ENCODE measurements around the gene UBR3.
"Not testable (repeated sequence)": the region's sequence is repeated elsewhere in the genome, so short reads cannot be mapped to it uniquely, and the experiment has no call there.

The UBR3 gene, protein sequence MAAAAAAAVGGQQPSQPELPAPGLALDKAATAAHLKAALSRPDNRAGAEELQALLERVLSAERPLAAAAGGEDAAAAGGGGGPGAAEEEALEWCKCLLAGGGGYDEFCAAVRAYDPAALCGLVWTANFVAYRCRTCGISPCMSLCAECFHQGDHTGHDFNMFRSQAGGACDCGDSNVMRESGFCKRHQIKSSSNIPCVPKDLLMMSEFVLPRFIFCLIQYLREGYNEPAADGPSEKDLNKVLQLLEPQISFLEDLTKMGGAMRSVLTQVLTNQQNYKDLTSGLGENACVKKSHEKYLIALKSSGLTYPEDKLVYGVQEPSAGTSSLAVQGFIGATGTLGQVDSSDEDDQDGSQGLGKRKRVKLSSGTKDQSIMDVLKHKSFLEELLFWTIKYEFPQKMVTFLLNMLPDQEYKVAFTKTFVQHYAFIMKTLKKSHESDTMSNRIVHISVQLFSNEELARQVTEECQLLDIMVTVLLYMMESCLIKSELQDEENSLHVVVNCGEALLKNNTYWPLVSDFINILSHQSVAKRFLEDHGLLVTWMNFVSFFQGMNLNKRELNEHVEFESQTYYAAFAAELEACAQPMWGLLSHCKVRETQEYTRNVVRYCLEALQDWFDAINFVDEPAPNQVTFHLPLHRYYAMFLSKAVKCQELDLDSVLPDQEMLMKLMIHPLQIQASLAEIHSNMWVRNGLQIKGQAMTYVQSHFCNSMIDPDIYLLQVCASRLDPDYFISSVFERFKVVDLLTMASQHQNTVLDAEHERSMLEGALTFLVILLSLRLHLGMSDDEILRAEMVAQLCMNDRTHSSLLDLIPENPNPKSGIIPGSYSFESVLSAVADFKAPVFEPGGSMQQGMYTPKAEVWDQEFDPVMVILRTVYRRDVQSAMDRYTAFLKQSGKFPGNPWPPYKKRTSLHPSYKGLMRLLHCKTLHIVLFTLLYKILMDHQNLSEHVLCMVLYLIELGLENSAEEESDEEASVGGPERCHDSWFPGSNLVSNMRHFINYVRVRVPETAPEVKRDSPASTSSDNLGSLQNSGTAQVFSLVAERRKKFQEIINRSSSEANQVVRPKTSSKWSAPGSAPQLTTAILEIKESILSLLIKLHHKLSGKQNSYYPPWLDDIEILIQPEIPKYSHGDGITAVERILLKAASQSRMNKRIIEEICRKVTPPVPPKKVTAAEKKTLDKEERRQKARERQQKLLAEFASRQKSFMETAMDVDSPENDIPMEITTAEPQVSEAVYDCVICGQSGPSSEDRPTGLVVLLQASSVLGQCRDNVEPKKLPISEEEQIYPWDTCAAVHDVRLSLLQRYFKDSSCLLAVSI (N-terminal part only)

DNA sequence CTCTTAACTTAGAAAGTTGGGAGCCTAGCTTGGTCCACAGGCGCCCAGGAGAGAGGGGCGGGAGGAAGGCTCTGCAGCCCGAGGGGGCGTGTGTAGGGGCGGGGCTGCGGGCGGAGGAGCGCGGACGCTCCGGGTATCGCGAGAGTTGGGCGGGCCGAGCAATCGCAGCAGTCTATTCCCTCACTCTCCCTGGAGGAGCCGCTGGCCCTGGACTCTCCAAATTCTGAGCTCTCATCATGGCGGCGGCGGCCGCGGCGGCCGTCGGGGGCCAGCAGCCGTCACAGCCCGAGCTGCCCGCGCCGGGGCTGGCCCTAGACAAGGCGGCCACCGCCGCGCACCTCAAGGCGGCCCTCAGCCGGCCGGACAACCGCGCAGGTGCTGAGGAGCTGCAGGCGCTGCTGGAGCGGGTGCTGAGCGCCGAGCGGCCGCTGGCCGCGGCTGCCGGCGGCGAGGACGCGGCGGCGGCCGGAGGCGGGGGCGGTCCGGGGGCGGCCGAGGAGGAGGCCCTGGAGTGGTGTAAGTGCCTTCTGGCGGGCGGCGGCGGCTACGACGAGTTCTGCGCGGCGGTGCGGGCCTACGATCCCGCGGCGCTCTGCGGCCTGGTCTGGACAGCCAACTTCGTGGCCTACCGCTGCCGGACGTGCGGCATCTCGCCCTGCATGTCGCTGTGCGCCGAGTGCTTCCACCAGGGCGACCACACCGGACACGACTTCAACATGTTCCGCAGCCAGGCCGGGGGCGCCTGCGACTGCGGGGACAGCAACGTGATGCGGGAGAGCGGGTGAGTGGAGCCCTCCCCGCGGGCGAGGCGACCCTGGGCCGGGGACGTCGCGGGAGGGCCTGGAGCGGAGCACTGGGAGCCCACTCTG lies at the start of gene UBR3:
Gene UBR3 (plus strand): TSS at position 183 of the 869 bp plus-strand sequence. CDS start 54 bp downstream, at position 237.
- DNase-seq (ENCODE audit: low spot score), result peak; percentile 93

DNA sequence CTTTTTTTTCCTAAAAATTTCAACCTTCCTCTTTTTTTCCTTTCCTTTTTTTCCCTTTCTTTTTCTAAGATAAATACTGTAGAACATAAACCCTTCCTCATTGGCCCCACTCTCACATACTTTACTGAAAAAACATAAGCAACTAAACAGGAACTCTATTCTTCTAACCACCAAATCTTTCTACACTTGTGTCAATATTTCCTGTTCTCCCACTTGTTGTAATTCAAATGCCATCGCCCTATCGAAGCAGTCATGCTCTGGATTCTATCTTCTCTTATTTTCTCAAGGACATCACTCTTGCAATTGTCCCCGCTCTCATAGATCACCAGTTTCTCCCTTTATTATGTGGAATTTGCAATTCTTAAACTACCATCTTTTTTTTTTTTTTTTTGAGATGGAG lies 48.8 kb upstream of the UBR3 start:
- DNase-seq (ENCODE audit: low spot score), result no peak

DNA sequence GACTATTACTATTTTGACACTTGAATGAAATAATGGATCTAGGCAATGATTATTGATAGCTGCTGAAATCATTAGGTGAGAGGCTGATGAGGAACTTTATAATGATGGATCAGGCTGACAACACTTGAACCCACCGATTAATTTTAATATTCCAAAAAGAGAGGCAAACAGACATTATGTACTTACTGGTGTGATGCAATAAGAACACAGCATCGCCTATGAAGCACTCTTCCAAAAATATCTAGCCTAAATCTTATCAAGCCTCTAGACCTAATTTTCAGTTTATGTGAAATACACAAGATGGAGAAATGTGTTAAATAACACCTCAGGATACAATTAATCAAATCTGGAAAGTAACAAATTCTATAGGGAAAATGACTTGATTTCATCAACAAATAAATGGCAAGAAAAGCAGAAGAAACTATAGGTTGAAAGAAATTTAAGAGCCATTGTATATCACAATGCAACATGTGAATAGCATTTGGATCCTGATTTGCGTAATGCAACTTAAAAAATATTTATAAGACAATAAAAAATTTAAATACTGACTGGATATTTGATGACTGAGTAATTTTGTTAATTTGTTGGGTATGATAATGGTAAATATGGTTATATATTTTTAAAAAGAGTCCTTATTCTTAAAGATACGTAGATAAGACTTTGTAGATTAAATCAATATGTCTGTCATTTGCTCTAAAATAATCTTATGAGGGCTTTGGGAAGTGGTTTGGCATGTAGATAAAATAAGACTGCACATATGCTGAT lies 45.8 kb upstream of the UBR3 start:
- DNase-seq (ENCODE audit: low spot score), result no peak

DNA sequence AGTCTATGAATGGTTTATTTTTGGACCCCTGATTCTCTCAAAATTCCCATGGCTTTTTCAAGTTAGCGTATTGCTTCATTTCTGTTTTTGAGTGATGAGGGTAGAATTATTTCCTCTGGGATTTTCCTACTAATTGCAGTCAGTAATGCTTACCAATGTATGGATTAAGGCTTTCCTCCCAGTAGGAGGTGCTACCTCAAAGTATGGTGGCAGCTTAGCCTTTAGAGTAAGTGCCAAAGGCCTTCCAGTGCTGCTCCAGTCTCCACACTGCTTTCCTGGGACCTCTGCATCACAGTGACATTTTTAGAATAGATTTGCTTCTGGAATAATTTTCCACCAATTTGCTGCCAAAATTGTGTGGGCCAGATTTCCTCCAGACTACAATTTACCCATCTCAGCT lies 44.7 kb upstream of the UBR3 start:
- DNase-seq (ENCODE audit: low spot score), result no peak

DNA sequence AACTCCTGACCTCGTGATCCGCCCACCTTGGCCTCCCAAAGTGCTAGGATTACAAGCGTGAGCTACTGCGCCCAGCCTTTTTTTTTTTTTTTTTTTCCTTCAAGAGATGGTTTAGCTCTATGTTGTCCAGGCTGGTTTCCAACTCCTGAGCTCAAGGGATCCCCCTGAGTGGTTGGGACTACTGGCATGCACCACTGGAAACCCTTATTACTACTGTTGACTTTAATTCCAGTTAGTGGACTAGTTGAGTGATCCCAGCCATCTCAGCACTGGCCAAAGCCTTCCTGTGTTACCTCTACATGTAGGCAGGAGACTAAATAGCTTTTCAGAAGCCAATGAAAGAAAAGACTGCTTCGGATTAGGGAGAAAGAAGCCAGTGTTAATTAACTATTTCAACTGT lies 36.7 kb upstream of the UBR3 start:
- no peak for DNase-seq (ENCODE audit: low spot score)

DNA sequence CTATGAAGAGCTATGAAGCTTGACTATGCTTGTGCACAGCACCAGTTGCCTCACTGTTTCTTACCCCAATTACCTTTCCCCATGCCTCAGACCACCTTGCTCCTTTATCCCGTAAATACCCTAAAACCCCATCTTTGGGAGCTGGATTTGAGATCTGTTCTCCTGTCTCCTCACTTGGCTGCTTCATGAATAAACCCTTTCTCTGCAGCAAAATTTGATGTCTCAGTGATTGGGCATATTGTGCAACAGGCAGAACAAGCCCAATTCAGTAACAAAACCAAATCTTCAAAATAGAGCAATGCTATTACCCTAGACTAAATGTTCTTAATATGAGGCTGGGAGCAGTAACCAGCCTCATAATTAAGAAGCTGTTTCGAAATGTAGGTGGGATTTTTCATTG lies 32.1 kb upstream of the UBR3 start:
- DNase-seq (ENCODE audit: low spot score), result no peak

DNA sequence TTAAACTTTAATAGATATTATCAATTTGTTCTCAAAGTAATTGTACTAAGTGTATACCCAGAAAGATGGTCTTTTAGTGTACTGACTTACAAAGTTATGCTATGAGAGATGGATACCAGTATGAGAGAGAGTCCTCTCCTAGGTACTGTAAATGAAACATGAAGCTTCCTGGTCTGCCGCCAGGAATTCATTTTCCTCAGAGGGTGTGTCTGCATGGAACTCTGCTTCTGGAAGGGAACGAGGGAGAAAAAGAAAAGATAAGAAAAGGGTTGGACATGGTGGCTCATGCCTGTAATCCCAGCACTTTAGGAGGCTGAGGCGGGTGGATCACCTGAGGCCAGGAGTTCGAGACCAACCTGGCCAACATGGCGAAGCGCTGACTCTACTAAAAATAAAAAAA lies 30.8 kb upstream of the UBR3 start:
- DNase-seq (ENCODE audit: low spot score), result no peak

DNA sequence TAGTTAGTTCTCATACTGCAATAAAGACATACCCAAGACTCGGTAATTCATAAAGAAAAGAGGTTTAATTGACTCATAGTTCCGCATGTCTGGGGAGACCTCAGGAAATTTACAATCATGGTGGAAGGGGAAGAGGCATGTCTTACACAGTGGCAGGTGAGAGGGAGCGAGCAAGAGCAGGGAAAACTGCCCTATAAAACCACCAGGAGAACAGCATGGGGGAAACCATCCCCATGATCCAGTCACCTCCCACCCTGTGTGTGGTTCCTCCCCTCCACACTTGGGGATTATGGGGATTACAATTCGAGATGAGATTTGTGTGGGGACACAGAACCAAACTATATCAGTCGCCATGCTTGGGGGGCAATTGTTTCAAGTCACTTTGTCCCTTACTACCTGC lies 29.7 kb upstream of the UBR3 start:
- DNase-seq (ENCODE audit: low spot score), result no peak

DNA sequence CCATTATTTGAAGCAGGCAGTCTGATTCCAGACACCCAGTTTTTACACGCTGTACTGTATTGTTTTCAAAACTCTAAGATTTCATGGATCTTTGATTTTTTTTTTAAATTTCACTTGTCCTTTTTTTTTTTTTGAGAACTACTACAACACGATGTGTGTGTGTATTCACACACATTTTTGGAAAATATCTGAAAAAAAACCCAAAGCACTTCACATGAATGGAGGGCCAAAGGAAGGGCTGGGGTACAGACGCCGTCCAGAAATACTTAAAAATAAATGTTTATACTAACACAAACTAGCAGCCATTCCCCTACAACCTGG lies 28.9 kb upstream of the UBR3 start:
- DNase-seq (ENCODE audit: low spot score), result no peak

DNA sequence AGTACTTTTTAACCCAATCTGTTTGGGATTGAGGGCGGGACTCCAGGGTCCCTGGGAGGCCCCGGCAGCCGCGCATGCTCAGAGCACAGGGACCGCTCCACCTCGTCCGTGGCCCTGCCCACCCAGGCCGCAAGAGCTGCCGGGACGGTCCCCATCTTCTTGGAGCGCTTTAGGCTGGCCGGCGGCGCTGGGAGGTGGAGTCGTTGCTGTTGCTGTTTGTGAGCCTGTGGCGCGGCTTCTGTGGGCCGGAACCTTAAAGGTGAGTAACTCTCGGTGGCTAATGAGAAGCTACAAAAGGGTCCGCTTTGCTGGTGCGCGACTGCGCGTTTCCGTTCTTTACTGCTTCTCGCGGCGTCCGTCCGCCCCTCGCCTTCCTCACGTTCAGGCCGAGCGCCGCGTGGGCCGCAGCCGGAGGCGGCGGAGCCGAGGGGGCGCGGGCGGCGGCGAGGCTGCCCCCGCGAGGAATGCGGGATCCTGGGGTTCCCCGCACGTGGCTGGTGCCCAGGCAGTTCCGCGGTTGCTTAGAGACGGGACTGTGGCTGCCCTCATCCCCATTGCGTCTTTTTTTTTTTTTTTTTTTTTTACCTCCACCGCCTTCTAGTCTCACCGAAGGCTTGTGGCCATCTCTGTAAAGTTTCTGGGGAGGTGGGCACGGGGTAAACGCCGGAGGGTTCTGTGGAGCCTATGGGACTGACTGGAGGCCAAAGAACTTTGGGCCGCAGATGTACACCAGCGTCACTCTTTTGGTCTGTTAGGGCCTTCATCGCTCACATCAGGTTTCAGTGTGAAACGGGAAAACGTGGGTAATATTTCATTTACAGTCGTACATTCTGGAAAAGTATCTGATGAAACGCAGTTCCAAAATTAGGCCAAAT lies 28.3 kb upstream of the UBR3 start, which contains the start of gene SSB:
Gene SSB (plus strand): TSS at position 154 of the 875 bp plus-strand sequence. CDS start 2,090 bp downstream, outside the sequence.
- peak; percentile 97 for DNase-seq (ENCODE audit: low spot score)

DNA sequence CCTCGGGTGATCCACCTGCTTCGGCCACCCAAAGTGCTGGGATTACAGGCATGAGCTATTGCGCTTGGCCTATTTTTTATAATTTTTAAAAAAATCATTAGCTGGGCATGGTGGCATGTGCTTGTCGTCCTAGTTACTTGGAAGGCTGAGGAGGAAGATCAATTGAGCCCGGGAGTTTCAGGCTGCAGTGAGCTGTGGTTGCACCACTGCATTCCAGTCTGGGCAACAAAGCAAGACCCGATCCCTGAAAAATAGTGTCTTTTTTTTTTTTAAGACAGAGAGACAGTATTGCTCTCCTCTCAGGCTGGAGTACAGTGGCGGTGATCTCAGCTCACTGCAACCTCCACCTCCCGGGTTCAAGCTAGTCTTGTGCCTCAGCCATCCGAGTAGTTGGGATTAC lies 23.8 kb upstream of the UBR3 start:
- DNase-seq (ENCODE audit: low spot score), result no peak

DNA sequence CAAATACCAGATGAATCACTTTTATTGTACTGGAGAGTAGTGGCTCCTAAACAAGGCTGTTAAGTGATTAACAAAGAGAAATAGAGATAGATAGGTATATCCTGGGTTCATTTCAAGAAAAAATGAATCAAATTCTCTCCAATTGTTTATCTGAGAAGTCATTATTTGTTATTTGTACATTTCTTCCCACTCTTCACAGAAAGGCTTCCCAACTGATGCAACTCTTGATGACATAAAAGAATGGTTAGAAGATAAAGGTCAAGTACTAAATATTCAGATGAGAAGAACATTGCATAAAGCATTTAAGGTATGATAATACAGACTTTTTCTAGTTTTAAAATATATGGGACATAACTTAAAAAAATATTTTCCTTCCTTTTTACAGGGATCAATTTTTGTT lies 20.7 kb upstream of the UBR3 start:
- no peak for DNase-seq (ENCODE audit: low spot score)

DNA sequence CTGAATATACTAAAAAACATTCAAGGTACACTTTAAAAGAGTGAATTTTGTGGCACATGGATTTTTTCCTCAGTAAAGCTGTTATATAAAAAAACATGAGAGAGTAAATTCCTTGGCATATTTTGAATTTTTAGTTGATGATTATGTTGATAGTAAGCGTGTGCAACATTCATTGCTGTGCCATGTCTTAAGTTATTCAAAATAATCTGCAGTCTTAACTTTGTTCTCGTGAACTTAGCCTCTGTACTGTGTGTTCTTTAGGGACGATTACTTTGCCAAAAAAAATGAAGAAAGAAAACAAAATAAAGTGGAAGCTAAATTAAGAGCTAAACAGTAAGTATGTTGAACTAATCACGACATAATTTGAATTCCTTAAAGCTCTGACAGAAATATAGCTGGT lies 19.0 kb upstream of the UBR3 start:
- no peak for DNase-seq (ENCODE audit: low spot score)

DNA sequence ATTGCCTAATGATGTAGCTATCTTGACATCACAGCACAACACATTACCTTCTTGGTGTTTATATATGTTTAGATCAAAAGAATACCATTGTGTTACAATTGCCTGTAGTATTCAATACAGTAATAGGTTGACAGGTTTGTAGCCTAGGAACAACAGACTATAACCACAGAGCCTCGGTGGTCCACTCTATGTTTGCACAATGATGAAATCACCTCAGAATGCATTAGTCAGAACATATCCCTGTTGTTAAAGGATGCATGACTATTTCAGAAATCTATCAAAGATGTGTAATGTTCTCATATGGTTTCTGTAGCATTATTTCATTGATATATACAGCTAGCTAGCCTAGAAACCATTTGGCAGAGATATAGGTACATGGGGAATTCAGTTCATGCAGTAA lies 11.4 kb upstream of the UBR3 start:
- no peak for DNase-seq (ENCODE audit: low spot score)

DNA sequence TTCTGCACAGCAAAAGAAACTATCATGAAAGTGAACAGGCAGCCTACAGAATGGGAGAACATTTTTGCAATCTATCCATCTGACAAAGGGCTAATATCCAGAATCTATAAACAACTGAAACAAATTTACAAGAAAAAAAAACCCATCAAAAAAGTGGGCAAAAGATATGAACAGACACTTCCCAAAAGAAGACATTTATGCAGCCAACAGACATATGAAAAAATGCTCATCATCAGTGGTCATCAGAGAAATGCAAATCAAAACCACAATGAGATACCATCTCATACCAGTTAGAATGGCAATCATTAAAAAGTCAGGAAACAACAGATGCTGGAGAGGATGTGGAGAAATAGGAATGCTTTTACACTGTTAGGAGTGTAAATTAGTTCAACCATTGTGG lies 10.3 kb upstream of the UBR3 start:
- not testable (repeated sequence) for DNase-seq (ENCODE audit: low spot score)

DNA sequence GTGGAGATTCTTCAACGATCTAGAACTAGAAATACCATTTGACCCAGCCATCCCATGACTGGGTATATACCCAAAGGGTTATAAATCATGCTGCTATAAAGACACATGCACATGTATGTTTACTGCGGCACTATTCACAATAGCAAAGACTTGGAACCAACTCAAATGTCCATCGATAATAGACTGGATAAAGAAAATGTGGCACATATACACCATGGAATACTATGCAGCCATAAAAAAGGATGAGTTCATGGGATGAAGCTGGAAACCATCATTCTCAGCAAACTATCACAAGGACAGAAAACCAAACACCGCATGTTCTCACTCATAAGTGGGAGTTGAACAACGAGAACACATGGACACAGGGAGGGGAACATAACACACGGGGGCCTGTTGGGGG lies 9.9 kb upstream of the UBR3 start:
- DNase-seq (ENCODE audit: low spot score), result not testable (repeated sequence)

DNA sequence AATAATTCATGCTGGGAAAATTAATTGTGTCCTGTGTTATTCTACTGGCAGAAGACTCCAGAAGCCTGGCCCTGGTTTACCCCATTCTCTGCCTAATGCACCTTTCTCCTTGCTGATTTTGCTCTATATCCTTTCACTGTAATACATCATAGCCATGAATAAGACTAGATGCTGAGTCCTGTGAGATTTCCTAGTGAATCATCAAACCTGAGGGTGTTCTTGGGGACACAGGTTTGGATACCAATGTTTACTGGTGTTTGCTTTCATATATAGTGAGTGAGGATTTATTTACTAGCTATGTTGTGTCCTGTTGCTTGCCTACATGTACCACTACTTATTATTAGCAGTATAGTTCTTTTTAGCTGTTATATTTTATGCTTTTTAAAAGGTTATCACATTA lies 9.0 kb upstream of the UBR3 start:
- DNase-seq (ENCODE audit: low spot score), result no peak

DNA sequence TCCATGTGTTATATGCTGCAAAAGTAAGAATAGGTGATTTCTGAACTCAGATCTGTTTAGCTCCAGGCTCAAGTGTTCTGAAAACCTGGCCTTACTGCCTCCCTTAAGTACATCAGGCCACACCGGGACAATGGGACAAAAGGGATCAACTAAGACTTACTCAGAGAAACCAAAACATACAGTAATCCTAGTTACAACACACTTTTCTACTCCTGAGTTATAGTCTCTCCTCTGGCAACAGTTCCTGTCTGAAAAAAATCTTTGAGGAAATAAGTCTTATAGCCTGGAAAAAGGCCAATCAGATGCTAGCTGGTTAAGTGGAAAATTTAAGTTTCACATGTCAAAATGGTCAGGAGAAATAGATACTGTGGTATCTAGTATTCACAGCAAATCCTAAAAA lies 8.1 kb upstream of the UBR3 start:
- DNase-seq (ENCODE audit: low spot score), result no peak

DNA sequence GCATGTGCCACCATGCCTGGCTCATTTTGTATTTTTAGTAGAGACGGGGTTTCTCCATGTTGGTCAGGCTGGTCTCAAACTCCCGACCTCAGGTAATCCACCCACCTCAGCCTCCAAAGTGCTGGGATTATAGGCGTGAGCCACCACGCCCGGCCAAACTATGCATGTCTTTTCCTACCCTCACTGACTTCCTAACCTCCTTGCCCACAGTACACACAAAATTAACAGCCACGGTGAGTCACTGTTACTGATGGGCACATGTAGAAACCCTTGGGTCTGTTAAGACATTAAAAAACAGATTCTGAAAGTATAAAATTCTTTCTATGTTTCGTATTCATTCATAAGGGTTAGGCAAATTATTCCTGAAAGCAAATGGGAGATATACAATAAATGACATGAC lies 7.2 kb upstream of the UBR3 start:
- DNase-seq (ENCODE audit: low spot score), result peak; percentile 28

DNA sequence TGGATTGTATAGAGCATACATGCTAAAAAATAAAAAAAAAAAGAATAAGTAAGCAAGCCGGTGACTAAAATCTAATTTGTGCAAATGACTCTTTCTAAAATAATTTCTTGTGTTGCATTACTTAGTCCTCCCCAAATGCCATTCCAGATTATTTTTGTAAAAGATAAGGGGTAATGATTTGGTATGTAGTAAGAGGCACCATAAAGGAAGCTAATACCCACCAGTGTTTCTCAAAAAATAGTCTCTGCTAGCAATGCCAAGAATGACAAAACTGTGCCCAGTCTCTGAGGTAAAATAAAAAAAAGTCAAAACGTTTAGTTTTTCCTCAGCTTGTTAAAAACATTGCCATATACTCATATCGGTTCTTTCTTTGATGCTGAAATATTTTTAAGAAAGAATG lies 5.2 kb upstream of the UBR3 start:
- no peak for DNase-seq (ENCODE audit: low spot score)
